Measurements from ENCODE around the gene GABARAPL2.
"Not testable (repeated sequence)": the region's sequence is repeated elsewhere in the genome, so short reads cannot be mapped to it uniquely, and the experiment has no call there.

GABARAPL2 gene

GRCh38 chr16:75590920-75591843 is 25.0 kb downstream of the GABARAPL2 start:
- no peak for DNase-seq (ENCODE audit: low read depth in 4 of 4, low spot score in 1 of 4)

GRCh38 chr16:75591927-75592326 is 25.7 kb downstream of the GABARAPL2 start:
- DNase-seq (ENCODE audit: low read depth in 4 of 4, low spot score in 1 of 4), result not testable (repeated sequence)

GRCh38 chr16:75593308-75593707 is 27.1 kb downstream of the GABARAPL2 start:
- DNase-seq (ENCODE audit: low read depth in 4 of 4, low spot score in 1 of 4), result no peak

GRCh38 chr16:75593825-75594820 is 27.9 kb downstream of the GABARAPL2 start:
- no peak for DNase-seq (ENCODE audit: low read depth in 4 of 4, low spot score in 1 of 4)

GRCh38 chr16:75599452-75600277 is 33.5 kb downstream of the GABARAPL2 start:
- no peak for DNase-seq (ENCODE audit: low read depth in 4 of 4, low spot score in 1 of 4)

- DNase-seq (ENCODE audit: low read depth in 4 of 4, low spot score in 1 of 4), result no peak
Measured at GRCh38 chr16:75603241-75603640, 37.1 kb downstream of the GABARAPL2 start.

- no peak for DNase-seq (ENCODE audit: low read depth in 4 of 4, low spot score in 1 of 4)
Measured at GRCh38 chr16:75606507-75606906, 40.3 kb downstream of the GABARAPL2 start.

- DNase-seq (ENCODE audit: low read depth in 4 of 4, low spot score in 1 of 4), result no peak
Measured at GRCh38 chr16:75614066-75614897, 48.1 kb downstream of the GABARAPL2 start.

- DNase-seq (ENCODE audit: low read depth in 4 of 4, low spot score in 1 of 4), result no peak
Measured at GRCh38 chr16:75615619-75616018, 49.4 kb downstream of the GABARAPL2 start.

GRCh38 chr16:75616521-75617010 is 50.4 kb downstream of the GABARAPL2 start:
- no peak for DNase-seq (ENCODE audit: low read depth in 4 of 4, low spot score in 1 of 4)

- no peak for DNase-seq (ENCODE audit: low read depth in 4 of 4, low spot score in 1 of 4)
Measured at GRCh38 chr16:75617121-75617520, 50.9 kb downstream of the GABARAPL2 start.

- DNase-seq (ENCODE audit: low read depth in 4 of 4, low spot score in 1 of 4), result no peak
Measured at GRCh38 chr16:75618780-75619179, 52.6 kb downstream of the GABARAPL2 start.

- no peak for DNase-seq (ENCODE audit: low read depth in 4 of 4, low spot score in 1 of 4)
Measured at GRCh38 chr16:75620326-75621169, 54.4 kb downstream of the GABARAPL2 start.

GRCh38 chr16:75621170-75621477 is 54.9 kb downstream of the GABARAPL2 start:
- no peak for DNase-seq (ENCODE audit: low read depth in 4 of 4, low spot score in 1 of 4)

GRCh38 chr16:75622761-75623605 is 56.8 kb downstream of the GABARAPL2 start, which contains the start of gene ADAT1:
Gene ADAT1, minus strand, starts transcription at chr16:75623281. Its CDS starts 2,482 bp downstream, at chr16:75620799.
- peak; percentile 89 to 97 (median 96) for DNase-seq (ENCODE audit: low read depth in 4 of 4, low spot score in 1 of 4)

- no peak for DNase-seq (ENCODE audit: low read depth in 4 of 4, low spot score in 1 of 4)
Measured at GRCh38 chr16:75624921-75625334, 58.7 kb downstream of the GABARAPL2 start.

GRCh38 chr16:75626806-75627205 is 60.6 kb downstream of the GABARAPL2 start:
- DNase-seq (ENCODE audit: low read depth in 4 of 4, low spot score in 1 of 4), result no peak

Data from stimulated activated CD4-positive, alpha-beta T cell treated with anti-CD3 and anti-CD28 coated beads, Interleukin-1b, Interleukin-23, amount 100 ng/mL, for 24 hours (primary cell).